Neuronal stem cell (in vitro differentiated cells): ENCODE measurements around the gene MYO5C.

ENCODE experiments used
- DNase-seq: peaks from one replicate; pipeline ENCODE4 v3.0.0-alpha.2; 2013; ENCODE audit warnings: low spot score
- H2AFZ ChIP-seq: one replicate; pipeline ENCODE4 v1.6.1; 2013; ENCODE audit warnings: mild to moderate bottlenecking, low read length, inconsistent platforms
- H2AK5ac ChIP-seq: 2 replicates; pipeline ENCODE4 v1.6.1; 2013; ENCODE audit warnings: low read depth, mild to moderate bottlenecking, inconsistent platforms, low read length, moderate library complexity, mixed read lengths
- H2BK120ac ChIP-seq: 2 replicates; pipeline ENCODE4 v1.6.1; 2013; ENCODE audit warnings: low read depth, mild to moderate bottlenecking, inconsistent platforms, low read length, moderate library complexity, mixed read lengths
- H2BK12ac ChIP-seq: one replicate; pipeline ENCODE4 v1.6.1; 2013; ENCODE audit warnings: low read length, inconsistent platforms
- H2BK15ac ChIP-seq: 2 replicates; pipeline ENCODE4 v1.6.1; 2013; ENCODE audit warnings: mild to moderate bottlenecking, low read length, inconsistent platforms, mixed read lengths
- H2BK5ac ChIP-seq: one replicate; pipeline ENCODE4 v1.6.1; 2013; ENCODE audit warnings: inconsistent platforms, mild to moderate bottlenecking, low read length, moderate library complexity
- H3K14ac ChIP-seq: one replicate; pipeline ENCODE4 v1.6.1; 2013; ENCODE audit warnings: low read length, inconsistent platforms
- H3K18ac ChIP-seq: 2 replicates; pipeline ENCODE4 v1.6.1; 2013; ENCODE audit warnings: low read length, inconsistent platforms
- H3K23ac ChIP-seq: 2 replicates; pipeline ENCODE4 v1.6.1; 2013; ENCODE audit warnings: low read depth, mild to moderate bottlenecking, mixed read lengths, low read length, inconsistent platforms; ENCODE audit not compliant: poor library complexity
- H3K27ac ChIP-seq: replicated peaks from 3 replicates; pipeline ENCODE4 v1.5.1; 2013; ENCODE audit warnings: low read length, inconsistent platforms
- H3K27me3 ChIP-seq, 3 experiments: 2 replicates each; pipeline ENCODE4 v1.6.1; 2013; ENCODE audit warnings: low read length in 3 of 3, mild to moderate bottlenecking in 2 of 3, inconsistent platforms in 1 of 3, low read depth in 1 of 3, mixed read lengths in 1 of 3, moderate library complexity in 1 of 3; ENCODE audit not compliant: control insufficient read depth in 3 of 3, insufficient read depth in 3 of 3
- H3K36me3 ChIP-seq, 2 donors: replicated peaks in 1 of 2; 2 replicates each; pipeline ENCODE4 v1.6.1; 2013; ENCODE audit warnings: low read length in 2 of 2; ENCODE audit not compliant: control insufficient read depth in 2 of 2, insufficient read depth in 2 of 2
- H3K4ac ChIP-seq: 2 replicates; pipeline ENCODE4 v1.6.1; 2013; ENCODE audit warnings: inconsistent platforms, mild to moderate bottlenecking, low read length, moderate library complexity
- H3K4me1 ChIP-seq, 2 donors: 1 replicate in 1 of 2; 2 replicates in 1 of 2; pipeline ENCODE4 v1.6.1; 2013; ENCODE audit warnings: low read length in 2 of 2, low read depth in 1 of 2; ENCODE audit not compliant: control insufficient read depth in 2 of 2, insufficient read depth in 1 of 2
- H3K4me2 ChIP-seq: one replicate; pipeline ENCODE4 v1.6.1; 2013; ENCODE audit warnings: mild to moderate bottlenecking, low read length, inconsistent platforms; ENCODE audit not compliant: insufficient read depth, poor library complexity, severe bottlenecking
- H3K4me3 ChIP-seq, 2 donors: 2 replicates each; pipeline ENCODE4 v1.5.1; 2013; ENCODE audit warnings: low read length in 2 of 2, mild to moderate bottlenecking in 2 of 2, inconsistent platforms in 1 of 2, moderate library complexity in 1 of 2
- H3K79me1 ChIP-seq: one replicate; pipeline ENCODE4 v1.6.1; 2013; ENCODE audit warnings: low read depth, mild to moderate bottlenecking, inconsistent platforms, low read length, moderate library complexity
- H3K9ac ChIP-seq: one replicate; pipeline ENCODE4 v1.6.1; 2013; ENCODE audit warnings: mild to moderate bottlenecking, low read depth, low read length, inconsistent platforms; ENCODE audit not compliant: poor library complexity
- H3K9me3 ChIP-seq, 2 donors: replicated peaks in 1 of 2; 2 replicates each; pipeline versions ENCODE3 to v1.6.1; 2013; ENCODE audit warnings: low read length in 2 of 2, mild to moderate bottlenecking in 2 of 2, inconsistent platforms in 1 of 2, low read depth in 1 of 2, mixed read lengths in 1 of 2, moderate library complexity in 1 of 2; ENCODE audit not compliant: control insufficient read depth in 2 of 2, insufficient read depth in 1 of 2
- H4K8ac ChIP-seq: one replicate; pipeline ENCODE4 v1.6.1; 2013; ENCODE audit warnings: low read depth, mild to moderate bottlenecking, inconsistent platforms, low read length, moderate library complexity
- H4K91ac ChIP-seq: one replicate; pipeline ENCODE4 v1.6.1; 2013; ENCODE audit warnings: low read length, low read depth, mild to moderate bottlenecking, inconsistent platforms; ENCODE audit not compliant: poor library complexity
- WGBS, 2 donors: extraction: QIAGEN DNeasy Blood & Tissue Kit; methylation state at CpG; one replicate each; pipeline ENCODE4 v1.1.7; 2013; ENCODE audit warnings: missing lambda C conversion rate in 2 of 2, mixed read lengths in 1 of 2; ENCODE audit not compliant: insufficient read length in 2 of 2, insufficient replicate concordance in 1 of 2; ENCODE audit errors: extremely low coverage in 2 of 2; 5-methylcytosine and 5-hydroxymethylcytosine counted together

Gene MYO5C

GRCh38 chr15:52191207-52191606, 104.4 kb downstream of the MYO5C start, which contains the start of gene GNB5:
GNB5 (minus strand) TSS chr15:52191392; CDS start chr15:52184676, 6,716 bp downstream.
- Histone ChIP-seq H4K91ac (no peak within 1 kb of the TSS), H3K27ac (no peak within 1 kb of the TSS), H2BK5ac (no peak within 1 kb of the TSS), H4K8ac (no peak within 1 kb of the TSS), H3K9ac (no peak within 1 kb of the TSS), H3K14ac (no peak within 1 kb of the TSS), H2BK15ac (no peak within 1 kb of the TSS), H3K4me3 (peak within 1 kb of the TSS in 1 of 2 donors; percentile 36), H3K4ac (no peak within 1 kb of the TSS), H3K23ac (no peak within 1 kb of the TSS), H3K4me2 (no peak within 1 kb of the TSS), H3K27me3 (no peaks in the 10 kb centered on the region), H3K36me3 (peaks cover 0 to 5% of the 10 kb centered on the region in 2 donors), H2AFZ (no peak within 1 kb of the TSS), H3K79me1 (no peaks in the 10 kb centered on the region), H2AK5ac (no peak within 1 kb of the TSS), H2BK120ac (no peak within 1 kb of the TSS), H3K18ac (no peak within 1 kb of the TSS), H3K9me3 (no peaks in the 10 kb centered on the region), H3K4me1 (no peaks in the 10 kb centered on the region), H2BK12ac (no peak within 1 kb of the TSS)
- no CpG with 5 or more reads among the region's 7 CpGs for WGBS, 2 donors
- DNase-seq, result no peak

GRCh38 chr15:52186651-52187486, 108.7 kb downstream of the MYO5C start:
- H3K79me1 ChIP-seq, result no peaks in the 10 kb centered on the region
- no peak overlapping the region for H3K9ac ChIP-seq
- H2BK15ac ChIP-seq, result no peak overlapping the region
- H3K14ac ChIP-seq, result peak overlapping the region; percentile 31
- H2AFZ ChIP-seq, result no peak overlapping the region
- DNase-seq, result no peak
- H3K27ac ChIP-seq, result no peak overlapping the region
- H2BK120ac ChIP-seq, result no peak overlapping the region
- no peak overlapping the region for H2BK12ac ChIP-seq
- peak overlapping the region; percentile 62 for H2BK5ac ChIP-seq
- no peak overlapping the region for H3K18ac ChIP-seq
- no peak overlapping the region for H3K4ac ChIP-seq
- no peak overlapping the region for H3K23ac ChIP-seq
- H2AK5ac ChIP-seq, result no peak overlapping the region
- no peaks in the 10 kb centered on the region for H3K4me1 ChIP-seq
- no peak overlapping the region for H3K4me2 ChIP-seq
- no CpG with 5 or more reads among the region's 11 CpGs for WGBS, 2 donors
- no peak overlapping the region for H4K91ac ChIP-seq
- H3K27me3 ChIP-seq, result peaks cover 0 to 3% (median 3%) of the 10 kb centered on the region in 3 experiments
- H3K4me3 ChIP-seq, result peak overlapping the region in 1 of 2 donors; percentile 41
- no peak overlapping the region for H4K8ac ChIP-seq
- H3K9me3 ChIP-seq, result no peaks in the 10 kb centered on the region
- peaks cover 0 to 3% of the 10 kb centered on the region in 2 donors for H3K36me3 ChIP-seq

GRCh38 chr15:52185151-52185561, 110.4 kb downstream of the MYO5C start:
- H4K91ac ChIP-seq, result no peak overlapping the region

GRCh38 chr15:52184721-52185120, 110.9 kb downstream of the MYO5C start:
- H3K14ac ChIP-seq, result no peak overlapping the region
- H4K8ac ChIP-seq, result no peak overlapping the region
- no CpG with 5 or more reads among the region's 5 CpGs for WGBS, 2 donors
- H3K36me3 ChIP-seq, result no peaks in the 10 kb centered on the region
- no peak overlapping the region for H2BK15ac ChIP-seq
- no peak overlapping the region for H3K4me3 ChIP-seq
- H4K91ac ChIP-seq, result no peak overlapping the region
- H2AFZ ChIP-seq, result no peak overlapping the region
- no peak overlapping the region for H3K27ac ChIP-seq
- no peak overlapping the region for H2BK120ac ChIP-seq
- H3K18ac ChIP-seq, result no peak overlapping the region
- no peak overlapping the region for H2AK5ac ChIP-seq
- peaks cover 0 to 8% of the 10 kb centered on the region in 2 donors for H3K4me1 ChIP-seq
- H3K23ac ChIP-seq, result no peak overlapping the region
- H3K79me1 ChIP-seq, result no peaks in the 10 kb centered on the region
- H2BK5ac ChIP-seq, result no peak overlapping the region
- H3K27me3 ChIP-seq, result peaks cover 0 to 21% (median 14%) of the 10 kb centered on the region in 3 experiments
- no peak overlapping the region for H3K4ac ChIP-seq
- no peaks in the 10 kb centered on the region for H3K9me3 ChIP-seq
- no peak for DNase-seq
- no peak overlapping the region for H3K4me2 ChIP-seq
- no peak overlapping the region for H3K9ac ChIP-seq
- no peak overlapping the region for H2BK12ac ChIP-seq

More at GRCh38 chr15:52185151-52185561, 110.4 kb downstream of the MYO5C start:
- Histone ChIP-seq H3K27ac (no peak overlapping the region), H3K18ac (no peak overlapping the region), H3K23ac (no peak overlapping the region), H2BK120ac (no peak overlapping the region), H3K4ac (no peak overlapping the region), H3K14ac (no peak overlapping the region), H3K9me3 (no peaks in the 10 kb centered on the region), H2AFZ (no peak overlapping the region), H3K27me3 (peaks cover 0 to 18% (median 12%) of the 10 kb centered on the region in 3 experiments), H2BK5ac (no peak overlapping the region), H3K4me2 (no peak overlapping the region), H3K36me3 (no peaks in the 10 kb centered on the region), H3K4me1 (peaks cover 0 to 5% of the 10 kb centered on the region in 2 donors), H2AK5ac (peak overlapping the region; percentile 20), H3K4me3 (no peak overlapping the region), H2BK15ac (no peak overlapping the region), H3K9ac (peak overlapping the region; percentile 27), H4K8ac (no peak overlapping the region), H3K79me1 (no peaks in the 10 kb centered on the region), H2BK12ac (no peak overlapping the region)
- no peak for DNase-seq
- WGBS, 2 donors, result no CpG with 5 or more reads among the region's 7 CpGs
